H1 (cell line): ENCODE measurements around the gene C1QTNF7. TPM values are rescaled to one million over a fixed set of nuclear protein-coding genes. Genes with fewer than 3 reads are reported as not detected.

ENCODE experiments used
- CTCF ChIA-PET: fragments of 300-600 bp; sonication (Branson Sonifier 250); formaldehyde crosslinking; loops from one replicate; lab custom pipeline; 2021; ENCODE audit not compliant: partially characterized antibody; lab: Charles Lee
- POLR2A ChIA-PET: fragments of 300-600 bp; sonication (Branson Sonifier 250); formaldehyde crosslinking; loops from one replicate; lab custom pipeline; 2021; ENCODE audit warnings: inconsistent platforms; ENCODE audit not compliant: partially characterized antibody; lab: Charles Lee
- DNase-seq, 2 experiments: peaks; one replicate each; pipeline versions ENCODE4 v3.0.0 to v3.0.0-alpha.2; 2010 to 2022; ENCODE audit warnings: low spot score in 2 of 2, low read depth in 1 of 2, mixed read lengths in 1 of 2
- FAIRE-seq: peaks from 2 replicates; lab custom pipeline; 2011; peaks lifted over from hg19 to GRCh38; lab: Jason Lieb, UNC
- H2AFZ ChIP-seq: 2 replicates; pipeline ENCODE4 v1.8.1; 2012; ENCODE audit warnings: low read length, inconsistent platforms
- H2AK5ac ChIP-seq: 2 replicates; pipeline ENCODE4 v1.6.1; 2013; ENCODE audit warnings: low read depth, low read length
- H2BK120ac ChIP-seq: replicated peaks from 2 replicates; pipeline ENCODE3; 2013; ENCODE audit warnings: low read depth, low read length, inconsistent platforms
- H2BK12ac ChIP-seq: 2 replicates; pipeline ENCODE4 v1.6.1; 2013; ENCODE audit warnings: low read depth, low read length
- H2BK15ac ChIP-seq: 2 replicates; pipeline ENCODE4 v1.6.1; 2013; ENCODE audit warnings: low read length
- H2BK20ac ChIP-seq: 2 replicates; pipeline ENCODE4 v1.6.1; 2013; ENCODE audit warnings: low read length
- H2BK5ac ChIP-seq: 2 replicates; pipeline ENCODE4 v1.6.1; 2013; ENCODE audit warnings: low read depth, low read length
- H3K14ac ChIP-seq: 2 replicates; pipeline ENCODE4 v1.6.1; 2013; ENCODE audit warnings: inconsistent platforms; ENCODE audit not compliant: insufficient read length
- H3K18ac ChIP-seq: 2 replicates; pipeline ENCODE4 v1.6.1; 2013; ENCODE audit warnings: low read length; ENCODE audit errors: extremely low read depth
- H3K23ac ChIP-seq: 2 replicates; pipeline ENCODE4 v1.6.1; 2013; ENCODE audit warnings: inconsistent platforms; ENCODE audit not compliant: insufficient read length
- H3K23me2 ChIP-seq: 2 replicates; pipeline ENCODE4 v1.6.1; 2013; ENCODE audit warnings: low read depth, low read length
- H3K27ac ChIP-seq: 2 replicates; pipeline ENCODE4 v1.6.1; 2011; ENCODE audit warnings: low read depth, low read length, inconsistent platforms
- H3K27me3 ChIP-seq, 4 experiments: replicated peaks in 1 of 4; 1 replicate in 1 of 4; 2 replicates in 3 of 4; pipeline versions ENCODE4 v1.6.1 to v1.8.1; 2011 to 2013; ENCODE audit warnings: low read length in 3 of 4, mild to moderate bottlenecking in 3 of 4, inconsistent platforms in 2 of 4, mixed read lengths in 2 of 4, moderate library complexity in 1 of 4; ENCODE audit not compliant: control insufficient read depth in 3 of 4, insufficient read depth in 3 of 4; ENCODE audit errors: extremely low read depth in 1 of 4
- H3K36me3 ChIP-seq, 4 experiments: 2 replicates each; pipeline versions ENCODE4 v1.6.1 to v1.8.1; 2011 to 2013; ENCODE audit warnings: mild to moderate bottlenecking in 4 of 4, low read length in 3 of 4, moderate library complexity in 2 of 4, control low read depth in 1 of 4, inconsistent platforms in 1 of 4; ENCODE audit not compliant: insufficient read depth in 4 of 4, control insufficient read depth in 2 of 4
- H3K4ac ChIP-seq: replicated peaks from 2 replicates; pipeline ENCODE3; 2013; ENCODE audit warnings: low read length, low read depth, mixed read lengths, inconsistent platforms; ENCODE audit not compliant: insufficient read length
- H3K4me1 ChIP-seq, 4 experiments: replicated peaks in 1 of 4; 1 replicate in 1 of 4; 2 replicates in 3 of 4; pipeline versions ENCODE4 v1.6.1 to v1.8.1; 2011 to 2013; ENCODE audit warnings: low read length in 3 of 4, inconsistent platforms in 2 of 4, mixed read lengths in 1 of 4; ENCODE audit not compliant: insufficient read depth in 4 of 4, control insufficient read depth in 3 of 4
- H3K4me2 ChIP-seq, 2 experiments: 2 replicates each; pipeline versions ENCODE4 v1.6.1 to v1.8.1; 2011 to 2013; ENCODE audit warnings: low read depth in 2 of 2, low read length in 2 of 2, control low read depth in 1 of 2, inconsistent platforms in 1 of 2, mild to moderate bottlenecking in 1 of 2; ENCODE audit not compliant: insufficient read depth in 1 of 2
- H3K4me3 ChIP-seq, 4 experiments: fragments of 200-600, 300-600 bp in 1 of 4; sonication (generic), shearing (Covaris generic), sonication (Bioruptor Twin) in 1 of 4; 2 replicates each; pipeline versions ENCODE4 v1.5.1 to v1.8.1; 2011 to 2016; ENCODE audit warnings: low read length in 4 of 4, low read depth in 3 of 4, control low read depth in 2 of 4, inconsistent platforms in 2 of 4, mild to moderate bottlenecking in 2 of 4, mixed read lengths in 1 of 4, moderate library complexity in 1 of 4; ENCODE audit not compliant: insufficient read depth in 2 of 4; ENCODE audit errors: extremely low read depth in 1 of 4
- H3K56ac ChIP-seq: replicated peaks from 2 replicates; pipeline ENCODE3; 2013; ENCODE audit warnings: low read depth, mild to moderate bottlenecking, mixed read lengths, low read length, inconsistent platforms; ENCODE audit not compliant: insufficient read length
- H3K79me1 ChIP-seq: 2 replicates; pipeline ENCODE4 v1.6.1; 2013; ENCODE audit warnings: low read depth, low read length, control low read depth
- H3K79me2 ChIP-seq, 2 experiments: 2 replicates each; pipeline versions ENCODE4 v1.6.1 to v1.8.1; 2012 to 2013; ENCODE audit warnings: low read length in 2 of 2, mild to moderate bottlenecking in 2 of 2, inconsistent platforms in 1 of 2; ENCODE audit not compliant: insufficient read depth in 2 of 2, control insufficient read depth in 1 of 2
- H3K9ac ChIP-seq, 4 experiments: replicated peaks in 1 of 4; 1 replicate in 1 of 4; 2 replicates in 3 of 4; pipeline versions ENCODE4 v1.6.1 to v1.8.1; 2011 to 2013; ENCODE audit warnings: low read depth in 3 of 4, low read length in 3 of 4, control low read depth in 2 of 4, mild to moderate bottlenecking in 2 of 4, moderate library complexity in 2 of 4, inconsistent platforms in 1 of 4; ENCODE audit errors: extremely low read depth in 1 of 4
- H3K9me3 ChIP-seq, 2 experiments: 2 replicates each; pipeline versions ENCODE4 v1.6.1 to v1.8.1; 2012 to 2013; ENCODE audit warnings: mild to moderate bottlenecking in 2 of 2, moderate library complexity in 2 of 2, control low read depth in 1 of 2, inconsistent platforms in 1 of 2, low read depth in 1 of 2, low read length in 1 of 2, mixed read lengths in 1 of 2; ENCODE audit not compliant: insufficient read depth in 2 of 2
- H4K20me1 ChIP-seq, 2 experiments: replicated peaks in 1 of 2; 2 replicates each; pipeline versions ENCODE3 to v1.8.1; 2011 to 2013; ENCODE audit warnings: inconsistent platforms in 2 of 2, low read length in 2 of 2, mild to moderate bottlenecking in 1 of 2; ENCODE audit not compliant: insufficient read depth in 2 of 2, control insufficient read depth in 1 of 2
- H4K5ac ChIP-seq: 2 replicates; pipeline ENCODE4 v1.6.1; 2013; ENCODE audit warnings: low read length, low read depth, mixed read lengths, inconsistent platforms; ENCODE audit not compliant: insufficient read length
- H4K8ac ChIP-seq: 2 replicates; pipeline ENCODE4 v1.8.0; 2013; ENCODE audit warnings: mild to moderate bottlenecking, moderate library complexity, low read length, inconsistent platforms; ENCODE audit not compliant: insufficient read depth; ENCODE audit errors: extremely low read depth
- H4K91ac ChIP-seq: replicated peaks from 2 replicates; pipeline ENCODE3; 2013; ENCODE audit warnings: low read length, mixed read lengths, inconsistent platforms; ENCODE audit not compliant: insufficient read length
- ASH2L ChIP-seq: fragments of 200-600, 300-600 bp; sonication (generic); IDR thresholded peaks from one replicate; pipeline ENCODE4 v1.7.1; 2017; ENCODE audit warnings: low read length
- CBX5 ChIP-seq: fragments of 300-800, 300-1000 bp; sonication (generic); IDR thresholded peaks from 2 replicates; pipeline ENCODE4 v1.7.1; 2016; ENCODE audit warnings: antibody characterized with exemption, low read length, low read depth
- CREB1 ChIP-seq: IDR thresholded peaks from 2 replicates; pipeline ENCODE4 v1.6.1; 2012; ENCODE audit warnings: inconsistent platforms
- CTBP2 ChIP-seq: IDR thresholded peaks from 2 replicates; pipeline ENCODE4 v1.7.0; 2011; ENCODE audit warnings: borderline replicate concordance, mild to moderate bottlenecking, moderate library complexity, mixed read lengths, low read length; ENCODE audit not compliant: insufficient read depth, insufficient read length
- JUN ChIP-seq: IDR thresholded peaks from 2 replicates; pipeline ENCODE4 v1.6.1; 2011; ENCODE audit warnings: low read depth, mild to moderate bottlenecking, improper control_type of control experiment, low read length
- JUND ChIP-seq: IDR thresholded peaks from 2 replicates; pipeline ENCODE4 v1.6.1; 2011; ENCODE audit warnings: mild to moderate bottlenecking, improper control_type of control experiment, low read length
- MAX ChIP-seq: IDR thresholded peaks from 2 replicates; pipeline ENCODE4 v1.6.1; 2012; ENCODE audit warnings: inconsistent platforms
- NANOG ChIP-seq: IDR thresholded peaks from 2 replicates; pipeline ENCODE4 v1.6.1; 2011; ENCODE audit warnings: low read length, low read depth, mild to moderate bottlenecking, inconsistent platforms; ENCODE audit not compliant: insufficient read depth, poor library complexity, severe bottlenecking
- POLR2AphosphoS5 ChIP-seq: IDR thresholded peaks from 2 replicates; pipeline ENCODE4 v1.6.1; 2011; ENCODE audit warnings: low read depth, low read length
- POU5F1 ChIP-seq: IDR thresholded peaks from 2 replicates; pipeline ENCODE4 v1.6.1; 2011; ENCODE audit warnings: low read depth, mild to moderate bottlenecking, low read length, moderate library complexity
- RAD21 ChIP-seq, 2 experiments: IDR thresholded peaks in 1 of 2; conservative IDR thresholded peaks in 1 of 2; 2 replicates each; pipeline ENCODE4 v1.6.1; 2011; ENCODE audit warnings: low read depth in 2 of 2, low read length in 2 of 2, improper control_type of control experiment in 1 of 2, inconsistent platforms in 1 of 2, mild to moderate bottlenecking in 1 of 2, moderate library complexity in 1 of 2
- SP4 ChIP-seq: IDR thresholded peaks from 2 replicates; pipeline ENCODE4 v1.6.1; 2012; ENCODE audit warnings: low read length, inconsistent platforms
- SUZ12 ChIP-seq: fragments of 200-600 bp; sonication (generic); IDR thresholded peaks from 2 replicates; pipeline ENCODE4 v1.6.1; 2012; ENCODE audit warnings: mild to moderate bottlenecking, inconsistent platforms, low read length, moderate library complexity, mixed read lengths
- TAF7 ChIP-seq: optimal IDR thresholded peaks from 2 replicates; pipeline ENCODE3; 2011; ENCODE audit warnings: low read depth, mild to moderate bottlenecking, inconsistent platforms, low read length, moderate library complexity, borderline replicate concordance
- TEAD4 ChIP-seq: IDR thresholded peaks from 2 replicates; pipeline ENCODE4 v1.6.1; 2012; ENCODE audit warnings: low read depth, low read length, inconsistent platforms, mixed read lengths
- ZNF274 ChIP-seq: IDR thresholded peaks from 2 replicates; pipeline ENCODE4 v1.7.0; 2012; ENCODE audit warnings: low read length, borderline replicate concordance; ENCODE audit errors: extremely low read depth
- polyA plus RNA-seq, 7 experiments: library from polyadenylated mRNA; depleted of rRNA in 3 of 7; stranded (reverse) in 5 of 7; unstranded in 2 of 7; fragments of >200 nt in 5 of 7; fragments of 200-250 nt in 2 of 7; gene quantifications; 1 replicate in 5 of 7; 2 replicates in 1 of 7; 4 replicates in 1 of 7; pipeline versions ENCODE4 v1.2.1 to v1.2.3, GENCODE V29; 2011 to 2013; ENCODE audit warnings: missing spikeins in 2 of 7, mixed read lengths in 2 of 7
- total RNA-seq: library from RNA; stranded (reverse); fragmentation: NEBNext Ultra II Directional; extraction: Animal tissue kit (Norgen Biotek cat#: 25700); gene quantifications from 2 replicates; pipeline ENCODE4 v1.2.1, GENCODE V29; 2021

The C1QTNF7 gene
- total and polyA plus RNA-seq, 2 of the 8 experiments (the other 6 are each of a cell fraction or from before 2014, with no cell fraction given), result not detected

- no peak overlapping the region for H2AK5ac ChIP-seq
- no peak overlapping the region for H3K14ac ChIP-seq
- H3K4me3 ChIP-seq, result no peak overlapping the region
- no peak overlapping the region for H2AFZ ChIP-seq
- H3K79me1 ChIP-seq, result no peaks in the 10 kb centered on the region
- no peak overlapping the region for H2BK5ac ChIP-seq
- no peaks in the 10 kb centered on the region for H3K27me3 ChIP-seq
- no peak overlapping the region for H4K5ac ChIP-seq
- H3K79me2 ChIP-seq, result no peaks in the 10 kb centered on the region
- H3K23ac ChIP-seq, result no peak overlapping the region
- H4K8ac ChIP-seq, result no peak overlapping the region
- no peak overlapping the region for H3K4ac ChIP-seq
- no peaks in the 10 kb centered on the region for H3K36me3 ChIP-seq
- H2BK12ac ChIP-seq, result no peak overlapping the region
- no peak overlapping the region for H4K91ac ChIP-seq
- no peak overlapping the region for H3K9ac ChIP-seq
- no peaks in the 10 kb centered on the region for H3K23me2 ChIP-seq
- H3K27ac ChIP-seq, result no peak overlapping the region
- no peak overlapping the region for H3K18ac ChIP-seq
- no peak for DNase-seq
- ChIA-PET POLR2A (no interaction called here), CTCF (interaction anchor here (1.4 kb wide), 1 partner anchor 9 kb away, joined by 4 read pairs; no protein-coding TSS in a partner anchor)
- no peak overlapping the region for H2BK20ac ChIP-seq
- H2BK15ac ChIP-seq, result no peak overlapping the region
- no peaks in the 10 kb centered on the region for H3K4me1 ChIP-seq
- H4K20me1 ChIP-seq, result no peaks in the 10 kb centered on the region
- H3K9me3 ChIP-seq, result no peaks in the 10 kb centered on the region
- no peak overlapping the region for H3K4me2 ChIP-seq
- no peak overlapping the region for H3K56ac ChIP-seq
- no peak overlapping the region for H2BK120ac ChIP-seq
- no peak for FAIRE-seq
- TF ChIP-seq SUZ12, result no peak
- no peak for TF ChIP-seq CREB1
- TF ChIP-seq JUN, result no peak
- no peak for TF ChIP-seq CTBP2
- TF ChIP-seq ASH2L, result no peak
- TF ChIP-seq TEAD4, result no peak
- TF ChIP-seq TAF7, result no peak
- TF ChIP-seq MAX, result no peak
- no peak for TF ChIP-seq ZNF274
- TF ChIP-seq POU5F1, result no peak
- no peak for TF ChIP-seq POLR2AphosphoS5
- TF ChIP-seq NANOG, result no peak
- no peak for TF ChIP-seq SP4
- no peak for TF ChIP-seq RAD21 (IDR thresholded peaks at IDR 0.05 in 1 of 2, conservative IDR thresholded peaks at IDR 0.05 in 1 of 2; ENCODE audit: low read depth in 2 of 2, low read length in 2 of 2)
- TF ChIP-seq JUND, result no peak
- TF ChIP-seq CBX5, result no peak
Measured at GRCh38 chr4:15488136-15488535, 60.3 kb downstream of the C1QTNF7 start.
